Activated CD4-positive, alpha-beta memory T cell treated with anti-CD3 and anti-CD28 coated beads for 36 hours (primary cell): ENCODE data around the gene CDC25B. TPM values are rescaled to one million over a fixed set of nuclear protein-coding genes. Genes with fewer than 3 reads are reported as not detected.
A peak's percentile ranks its signal among the peaks of the same experiment; 100 is the strongest.

ENCODE experiments used
- CTCF ChIA-PET: fragments of 350-600 bp; sonication (Branson Sonifier 250); formaldehyde crosslinking; loops from one replicate; lab custom pipeline; 2021; ENCODE audit warnings: antibody characterized with exemption, inconsistent platforms; lab: Charles Lee
- POLR2A ChIA-PET: fragments of 350-600 bp; sonication (Branson Sonifier 250); formaldehyde crosslinking; loops from one replicate; lab custom pipeline; 2021; ENCODE audit warnings: antibody characterized with exemption; lab: Charles Lee
- DNase-seq: peaks from one replicate; pipeline ENCODE4 v3.0.0-alpha.2; 2020
- H3K27ac Mint-ChIP-seq: one replicate; pipeline ENCODE4 v1.8.0; 2021; ENCODE audit warnings: mixed read lengths
- H3K27me3 Mint-ChIP-seq: one replicate; pipeline ENCODE4 v1.8.0; 2021; ENCODE audit warnings: mixed read lengths
- H3K36me3 Mint-ChIP-seq: one replicate; pipeline ENCODE4 v1.8.0; 2021; ENCODE audit warnings: mixed read lengths
- H3K4me1 Mint-ChIP-seq: one replicate; pipeline ENCODE4 v1.8.0; 2021; ENCODE audit warnings: low read depth, mixed read lengths
- H3K4me3 Mint-ChIP-seq: one replicate; pipeline ENCODE4 v1.8.0; 2021; ENCODE audit warnings: mild to moderate bottlenecking, mixed read lengths
- H3K9me3 Mint-ChIP-seq: one replicate; pipeline ENCODE4 v1.8.0; 2021; ENCODE audit warnings: mixed read lengths
- intact Hi-C: fragments of 100-400 bp; cut with micrococcal nuclease; formaldehyde crosslinking; loops from one replicate; pipeline ENCODE4 v1.15.1; 2023
- total RNA-seq, 2 experiments: library from RNA; stranded (reverse); gene quantifications; one replicate each; pipeline ENCODE4 v1.2.3, GENCODE V29; 2021

CDC25B gene
- total RNA-seq, 2 experiments from 2014 or later = 120 to 128 TPM

DNA sequence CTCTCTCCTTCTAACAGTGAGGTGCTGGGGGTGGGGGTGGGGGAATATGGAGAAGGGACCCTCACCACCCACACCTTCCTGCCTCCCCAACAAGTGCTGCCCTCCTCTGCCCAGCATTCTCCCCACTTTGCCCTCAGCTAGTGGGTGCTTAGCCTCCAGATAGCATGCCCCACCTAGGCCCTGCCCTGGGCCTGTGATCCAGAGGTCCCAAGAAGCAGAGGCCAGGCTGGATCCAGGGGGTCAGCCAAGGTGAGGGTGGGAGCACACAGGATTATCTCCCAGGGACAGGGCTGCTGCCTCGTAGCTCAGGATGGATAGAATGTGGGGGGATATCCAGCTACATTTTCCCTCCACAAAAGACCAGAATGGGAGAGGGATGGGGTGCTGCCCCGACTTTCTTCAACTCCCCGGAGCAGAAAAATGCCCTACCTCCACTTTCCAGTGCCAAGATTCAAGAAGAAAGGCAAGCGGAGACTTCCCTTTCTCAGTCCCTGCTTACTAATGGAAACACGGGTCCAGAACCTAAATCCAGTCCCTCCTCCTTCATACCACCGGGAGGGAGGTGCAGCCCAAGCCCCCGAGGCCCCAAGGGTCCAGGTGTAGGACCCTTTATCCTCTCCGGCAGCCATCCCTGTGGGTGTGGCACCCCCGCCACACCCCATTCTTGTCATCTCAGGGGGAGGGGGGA is 29.5 kb upstream of the CDC25B start:
- CTCF ChIA-PET = interaction anchor here (0.9 to 3.4 kb wide), 11 partner anchors 9 to 89 kb away, joined by 3 to 30 read pairs (median 4); partner anchors contain the start of genes AP5S1, CDC25B and CENPB

DNA sequence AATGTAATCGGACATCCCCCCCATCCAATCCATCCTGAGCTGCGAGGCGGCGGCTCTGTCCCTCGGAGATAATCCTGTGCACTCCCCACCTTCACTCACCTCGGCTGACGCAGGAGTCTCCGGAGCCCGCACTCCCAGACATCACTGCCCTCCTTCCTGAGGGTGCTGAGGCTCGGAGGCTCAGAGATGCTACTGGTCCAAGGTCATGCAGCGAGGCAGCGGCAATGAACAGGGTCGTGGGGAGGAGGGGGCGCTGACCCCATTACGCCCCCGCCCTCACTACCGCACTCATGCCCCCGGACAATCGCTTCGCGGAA is 29.0 kb upstream of the CDC25B start:
- Mint-ChIP-seq H3K36me3 (no peaks in the 10 kb centered on the region), H3K4me1 (peaks cover 23% of the 10 kb centered on the region), H3K4me3 (peak overlapping the region; percentile 82), H3K9me3 (no peaks in the 10 kb centered on the region), H3K27me3 (no peaks in the 10 kb centered on the region), H3K27ac (no peak overlapping the region)
- ChIA-PET CTCF (interaction anchor here (0.8 to 3.4 kb wide), 12 partner anchors 11 to 139 kb away, joined by 3 to 30 read pairs (median 8); partner anchors contain the start of genes AP5S1, CDC25B and CENPB), POLR2A (interaction anchor here (1.7 to 3.2 kb wide), 4 partner anchors 11 to 44 kb away, joined by 7 to 25 read pairs (median 15); partner anchors contain the start of genes CDC25B and CENPB)
- peak; percentile 37 for DNase-seq
- intact Hi-C loops = loop anchor here (2.0 to 5.0 kb wide), 2 partner anchors 44 to 45 kb away; no protein-coding TSS in a partner anchor

More for the DNA sequence above, 29.5 kb upstream of the CDC25B start:
- POLR2A ChIA-PET = interaction anchor here (0.6 to 3.2 kb wide), 4 partner anchors 12 to 56 kb away, joined by 3 to 25 read pairs (median 10); partner anchors contain the start of gene CDC25B
- DNase-seq = no peak
- Mint-ChIP-seq H3K36me3 (no peaks in the 10 kb centered on the region), H3K27me3 (no peaks in the 10 kb centered on the region), H3K4me3 (peak overlapping the region; percentile 82), H3K27ac (no peak overlapping the region), H3K9me3 (no peaks in the 10 kb centered on the region), H3K4me1 (peaks cover 23% of the 10 kb centered on the region)
- intact Hi-C loops = loop anchor here (2.0 to 5.0 kb wide), 2 partner anchors 44 kb away; no protein-coding TSS in a partner anchor

DNA sequence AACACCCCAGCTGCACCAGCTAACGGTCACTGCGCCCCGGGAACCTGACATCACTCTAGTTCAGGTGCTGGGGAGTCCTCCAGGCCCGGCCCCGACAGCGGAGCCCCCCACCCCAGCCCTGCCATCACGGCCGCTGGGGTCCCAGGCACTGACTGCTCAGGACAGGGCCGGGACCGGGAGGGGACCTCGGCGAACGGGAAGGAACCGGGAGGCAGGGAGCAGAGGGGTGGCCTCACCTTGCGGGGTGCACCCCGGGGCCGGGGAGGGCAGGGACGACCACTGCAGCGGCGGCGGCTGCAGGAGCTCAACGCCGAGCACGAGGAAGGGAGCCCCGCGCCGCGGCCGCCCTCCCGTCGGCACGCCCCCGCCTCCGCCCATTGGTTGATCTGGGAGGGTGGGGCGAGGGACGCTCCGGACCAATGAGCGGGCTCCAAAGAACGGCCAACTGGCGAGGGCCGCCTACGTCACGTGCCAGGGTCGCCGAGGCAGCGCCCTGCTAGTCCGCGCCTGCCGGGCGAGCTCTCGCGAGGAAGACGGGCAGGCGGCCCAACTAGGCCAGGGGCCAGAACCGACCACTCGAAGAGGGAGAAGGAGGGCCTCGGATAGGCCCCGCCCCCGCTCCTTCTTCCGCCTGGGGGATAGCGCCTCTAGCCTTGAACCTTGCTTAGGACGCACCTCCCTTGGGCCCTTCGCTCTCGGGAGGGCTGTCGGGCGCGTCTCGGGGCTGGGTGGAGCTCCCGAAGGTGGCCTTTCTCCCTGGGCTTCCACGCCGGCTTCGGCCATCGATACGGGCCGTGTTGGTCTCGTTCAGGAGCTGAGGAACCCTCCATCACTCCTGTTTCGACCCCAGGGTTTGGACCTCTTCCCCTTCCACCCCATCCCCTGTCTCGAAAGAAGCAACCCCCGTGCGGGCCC is 28.4 kb upstream of the CDC25B start, which contains the start of gene ADISSP:
TSS of gene ADISSP (minus strand) at position 327 of the 915 bp plus-strand sequence. CDS start 7,653 bp downstream, outside the sequence.
- Mint-ChIP-seq H3K27me3 (no peaks in the 10 kb centered on the region), H3K36me3 (no peaks in the 10 kb centered on the region), H3K27ac (peak within 1 kb of the TSS; percentile 84), H3K9me3 (no peaks in the 10 kb centered on the region), H3K4me3 (peak within 1 kb of the TSS; percentile 87), H3K4me1 (peaks cover 23% of the 10 kb centered on the region)
- intact Hi-C loops = loop anchor here (1.0 to 5.0 kb wide), 4 partner anchors 14 to 45 kb away; partner anchors contain the start of gene SPEF1
- POLR2A ChIA-PET = interaction anchor here (0.8 to 3.2 kb wide), 8 partner anchors 11 to 316 kb away, joined by 3 to 25 read pairs (median 6); partner anchors contain the start of genes CDC25B, CENPB and SPEF1
- CTCF ChIA-PET = interaction anchor here (0.6 to 3.4 kb wide), 23 partner anchors 10 to 1047 kb away, joined by 3 to 30 read pairs (median 6); partner anchors contain the start of genes AP5S1, CDC25B, CENPB and RNF24
- DNase-seq = peak; percentile 99

DNA sequence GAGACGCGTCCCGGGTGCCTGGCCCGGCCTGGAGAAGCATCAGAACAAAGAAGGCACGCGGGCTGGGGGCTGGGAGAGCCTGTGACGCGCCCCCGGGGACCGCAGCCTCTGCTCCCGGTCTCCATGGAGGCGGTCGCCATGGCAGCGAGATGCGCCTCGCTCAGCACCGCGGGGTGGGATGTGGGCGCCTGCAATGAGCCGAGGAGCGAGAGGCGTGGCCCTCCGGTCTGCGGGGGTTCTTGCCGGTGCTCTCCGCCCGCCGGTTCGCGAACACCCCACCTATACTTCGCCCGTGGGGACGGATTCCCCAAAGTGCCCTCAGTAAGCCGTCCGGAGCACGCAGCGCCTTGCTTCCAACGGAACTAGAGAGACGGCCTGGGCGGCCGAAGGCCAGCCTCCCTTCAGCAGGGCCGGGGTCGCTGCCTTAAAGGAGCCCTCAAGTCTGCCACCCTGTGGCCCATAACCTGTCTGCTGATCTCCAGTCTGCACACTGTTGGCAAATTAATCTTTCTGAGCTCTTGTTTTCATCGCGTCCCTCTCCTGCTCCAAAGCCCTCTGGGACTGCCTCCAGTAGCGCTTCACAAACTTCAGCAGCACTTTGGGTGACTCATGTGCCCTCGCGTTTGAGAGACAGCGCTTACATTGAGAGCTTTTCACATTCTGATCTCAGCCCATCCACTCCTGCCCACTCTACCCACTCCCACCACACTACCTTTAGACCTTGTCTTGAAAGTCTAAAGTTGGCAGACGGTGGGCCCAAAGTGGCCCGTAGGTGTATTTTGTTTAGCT is 27.6 kb upstream of the CDC25B start:
- Mint-ChIP-seq H3K9me3 (no peaks in the 10 kb centered on the region), H3K27me3 (no peaks in the 10 kb centered on the region), H3K36me3 (no peaks in the 10 kb centered on the region), H3K27ac (peak overlapping the region; percentile 84), H3K4me1 (peaks cover 23% of the 10 kb centered on the region), H3K4me3 (peak overlapping the region; percentile 87)
- POLR2A ChIA-PET = interaction anchor here (1.3 to 3.2 kb wide), 7 partner anchors 10 to 47 kb away, joined by 3 to 25 read pairs (median 7); partner anchors contain the start of genes CDC25B, CENPB and SPEF1
- CTCF ChIA-PET = interaction anchor here (0.7 to 3.4 kb wide), 23 partner anchors 10 to 1046 kb away, joined by 3 to 30 read pairs (median 6); partner anchors contain the start of genes AP5S1, CENPB and SPEF1
- intact Hi-C loops = loop anchor here (1.0 to 5.0 kb wide), 3 partner anchors 13 to 46 kb away; partner anchors contain the start of gene SPEF1
- DNase-seq = peak; percentile 86

DNA sequence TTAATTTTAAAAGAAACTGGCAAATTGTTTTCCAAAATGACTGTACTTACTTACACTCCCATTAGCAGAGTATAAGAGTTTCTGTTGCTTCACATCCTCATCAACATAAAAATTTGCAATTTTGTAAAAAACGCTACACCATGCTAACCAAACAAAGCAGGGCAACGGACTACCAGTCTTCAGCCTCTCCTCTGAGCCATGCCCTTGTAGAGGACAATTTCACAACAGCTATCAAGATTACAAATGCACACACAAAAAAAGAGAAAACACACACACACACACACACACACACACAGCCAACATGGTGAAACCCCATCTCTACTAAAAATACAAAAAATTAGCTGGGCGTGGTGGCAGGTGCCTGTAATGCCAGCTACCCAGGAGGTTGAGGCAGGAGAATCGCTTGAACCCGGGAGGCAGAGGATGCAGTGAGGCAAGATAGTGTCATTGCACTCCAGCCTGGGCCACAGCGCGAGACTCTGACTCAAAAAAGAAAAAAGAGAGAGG is 24.5 kb upstream of the CDC25B start:
- no peak for DNase-seq
- Mint-ChIP-seq H3K27ac (no peak overlapping the region), H3K4me1 (peaks cover 13% of the 10 kb centered on the region), H3K4me3 (no peak overlapping the region), H3K27me3 (no peaks in the 10 kb centered on the region), H3K36me3 (no peaks in the 10 kb centered on the region), H3K9me3 (no peaks in the 10 kb centered on the region)
- CTCF ChIA-PET = interaction anchor here (1.0 kb wide), 1 partner anchor 14 kb away, joined by 3 read pairs; no protein-coding TSS in a partner anchor
- POLR2A ChIA-PET = no interaction called here
- intact Hi-C loops = no loop called here

DNA sequence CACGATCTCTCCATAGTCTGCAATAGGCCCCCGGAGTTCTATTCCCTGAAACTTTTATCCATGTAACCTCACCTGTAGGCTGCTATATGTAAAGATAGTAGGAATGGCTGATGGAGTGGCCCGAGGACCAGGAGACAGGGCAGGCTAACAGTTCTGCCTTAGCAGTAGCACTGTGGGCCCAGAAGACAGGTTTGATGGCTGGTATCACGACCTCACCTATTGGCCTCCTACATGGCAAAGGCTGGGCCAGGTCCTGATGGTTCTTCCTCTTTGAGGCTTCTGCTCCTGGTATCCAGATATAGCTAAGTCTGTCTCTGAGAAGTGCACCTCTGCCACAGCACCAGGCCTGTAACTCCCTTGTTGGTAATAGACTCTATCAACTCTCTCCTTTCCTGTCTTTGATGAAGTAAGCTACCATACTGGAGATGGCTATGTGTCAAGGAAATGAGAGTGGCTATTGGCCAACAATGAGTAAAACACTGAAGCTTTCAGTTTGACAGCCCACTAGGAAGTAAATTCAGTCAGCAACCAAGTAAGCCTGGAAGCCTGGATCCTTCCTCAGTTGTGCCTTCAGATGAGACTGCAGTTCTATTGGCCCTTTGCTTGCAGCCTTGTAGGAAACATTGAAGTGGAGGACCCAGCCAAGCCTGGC is 20.5 kb upstream of the CDC25B start:
- intact Hi-C loops = no loop called here
- ChIA-PET CTCF (interaction anchor here (0.9 to 1.7 kb wide), 2 partner anchors 25 to 310 kb away, joined by 3 to 4 read pairs; no protein-coding TSS in a partner anchor), POLR2A (no interaction called here)
- no peak overlapping the region for H3K27ac Mint-ChIP-seq
- H3K9me3 Mint-ChIP-seq = no peaks in the 10 kb centered on the region
- DNase-seq = no peak
- H3K36me3 Mint-ChIP-seq = no peaks in the 10 kb centered on the region
- peaks cover 12% of the 10 kb centered on the region for H3K27me3 Mint-ChIP-seq
- H3K4me1 Mint-ChIP-seq = peaks cover 18% of the 10 kb centered on the region
- no peak overlapping the region for H3K4me3 Mint-ChIP-seq

DNA sequence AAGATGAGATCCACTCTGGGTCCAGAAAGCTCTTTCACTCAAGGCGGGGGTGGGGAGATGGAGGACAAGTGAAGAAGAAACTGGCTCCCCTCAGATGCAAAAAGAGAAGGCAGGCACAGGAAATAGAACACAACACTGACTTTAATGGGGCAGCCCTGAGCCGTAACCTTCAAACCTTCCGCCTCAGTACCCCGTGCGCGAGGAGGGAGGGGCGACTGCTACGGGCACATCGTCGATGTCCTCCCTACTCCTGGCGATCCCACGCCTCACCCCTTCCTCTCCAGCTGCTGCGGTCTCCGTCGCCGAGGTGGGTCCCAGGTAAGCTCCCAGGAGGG is 18.8 kb upstream of the CDC25B start:
- ChIA-PET POLR2A (interaction anchor here (3.1 kb wide), 1 partner anchor 10 kb away, joined by 25 read pairs; the partner anchor contains the start of gene ADISSP), CTCF (interaction anchor here (1.7 to 3.5 kb wide), 4 partner anchors 9 to 308 kb away, joined by 4 to 30 read pairs (median 8); partner anchors contain the start of genes ADISSP and CENPB)
- DNase-seq = no peak
- H3K27ac Mint-ChIP-seq = no peak overlapping the region
- H3K36me3 Mint-ChIP-seq = no peaks in the 10 kb centered on the region
- no peaks in the 10 kb centered on the region for H3K9me3 Mint-ChIP-seq
- H3K27me3 Mint-ChIP-seq = peaks cover 12% of the 10 kb centered on the region
- peaks cover 31% of the 10 kb centered on the region for H3K4me1 Mint-ChIP-seq
- H3K4me3 Mint-ChIP-seq = peak overlapping the region; percentile 76
- intact Hi-C loops = no loop called here

DNA sequence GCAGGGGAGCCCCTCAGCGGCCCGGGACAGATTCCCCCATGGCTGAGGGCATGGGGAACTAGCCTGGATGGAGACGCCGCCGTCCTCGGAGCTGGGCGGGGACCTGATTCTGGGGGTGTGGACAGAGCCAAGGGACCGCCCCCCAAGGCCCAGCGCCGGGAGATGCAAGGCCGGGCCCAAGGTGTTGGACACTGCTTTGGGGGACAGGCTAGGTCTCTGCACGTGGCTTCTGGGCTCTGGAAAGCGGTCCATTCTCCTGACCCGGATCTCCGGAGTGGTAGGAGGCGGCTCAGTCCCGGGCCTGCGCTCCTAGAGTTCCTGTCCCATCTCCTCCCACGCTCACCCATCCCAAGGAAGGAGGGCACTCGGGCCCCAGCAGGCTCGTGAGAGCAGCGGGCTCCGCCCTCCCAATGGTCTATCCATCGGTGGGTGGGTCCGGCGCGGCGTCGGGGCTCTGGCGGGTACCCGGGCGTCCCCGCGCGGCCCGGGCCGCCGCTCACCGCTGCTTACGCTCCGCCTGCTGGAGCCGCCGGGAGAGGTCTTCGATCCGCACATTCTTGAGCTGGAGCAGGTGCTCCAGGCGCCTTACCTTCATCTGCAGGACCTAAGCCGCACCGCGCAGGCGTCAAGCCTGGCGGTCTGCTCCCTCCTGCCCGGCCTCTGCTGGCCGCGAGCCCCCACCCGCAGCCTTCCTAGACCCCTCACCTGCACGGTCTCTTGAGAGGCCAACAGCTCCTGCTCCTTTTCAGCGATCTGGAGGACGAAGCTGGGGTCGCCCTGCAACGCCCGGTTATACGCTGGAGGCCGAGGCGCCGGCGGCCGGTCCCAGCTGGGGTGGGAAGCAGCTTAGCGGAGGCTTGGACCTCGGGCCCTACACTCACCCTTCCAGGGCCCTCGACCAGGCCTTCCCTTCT is 18.1 kb upstream of the CDC25B start:
- H3K4me3 Mint-ChIP-seq = peak overlapping the region; percentile 76

DNA sequence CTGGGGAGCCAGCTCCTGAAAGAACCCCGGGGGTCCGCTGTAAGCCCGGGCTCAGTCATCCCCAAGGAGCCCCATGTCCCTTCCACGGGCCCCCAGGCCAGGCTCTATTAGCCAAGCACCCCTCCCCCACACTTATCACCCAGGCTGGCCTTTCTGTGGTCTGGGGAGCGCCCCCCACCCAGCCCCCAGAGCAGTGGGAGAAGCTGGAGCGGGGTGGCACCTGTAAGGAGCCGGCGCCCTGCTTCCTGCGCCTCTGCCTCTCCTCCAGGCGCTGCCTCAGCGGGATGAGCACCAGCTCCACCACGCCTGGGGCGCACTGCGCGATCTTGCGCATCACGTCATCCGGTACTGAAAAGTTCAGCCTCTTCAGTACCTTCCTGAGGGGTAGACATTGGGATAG is 17.1 kb upstream of the CDC25B start:
- intact Hi-C loops = no loop called here
- no peaks in the 10 kb centered on the region for H3K9me3 Mint-ChIP-seq
- no peak overlapping the region for H3K4me3 Mint-ChIP-seq
- no peaks in the 10 kb centered on the region for H3K36me3 Mint-ChIP-seq
- H3K27me3 Mint-ChIP-seq = peaks cover 12% of the 10 kb centered on the region
- POLR2A ChIA-PET = interaction anchor here (0.7 to 3.1 kb wide), 2 partner anchors 11 to 89 kb away, joined by 3 to 25 read pairs; partner anchors contain the start of gene ADISSP
- DNase-seq = no peak
- CTCF ChIA-PET = interaction anchor here (1.0 to 3.5 kb wide), 6 partner anchors 8 to 41 kb away, joined by 3 to 30 read pairs (median 7); partner anchors contain the start of genes ADISSP, AP5S1 and CENPB
- H3K4me1 Mint-ChIP-seq = peaks cover 39% of the 10 kb centered on the region
- no peak overlapping the region for H3K27ac Mint-ChIP-seq

More for the DNA sequence above, 18.1 kb upstream of the CDC25B start:
- DNase-seq = peak; percentile 63
- ChIA-PET CTCF (interaction anchor here (1.3 to 3.5 kb wide), 6 partner anchors 9 to 67 kb away, joined by 3 to 30 read pairs (median 7); partner anchors contain the start of genes ADISSP, AP5S1 and CENPB), POLR2A (interaction anchor here (0.7 to 3.1 kb wide), 2 partner anchors 10 to 90 kb away, joined by 3 to 25 read pairs; partner anchors contain the start of gene ADISSP)
- Mint-ChIP-seq H3K4me1 (peaks cover 31% of the 10 kb centered on the region), H3K36me3 (no peaks in the 10 kb centered on the region), H3K9me3 (no peaks in the 10 kb centered on the region), H3K27me3 (peaks cover 12% of the 10 kb centered on the region), H3K27ac (no peak overlapping the region)
- intact Hi-C loops = no loop called here
